ENCODE measurements around the gene CREB3L2.
"Not testable (repeated sequence)": the region's sequence is repeated elsewhere in the genome, so short reads cannot be mapped to it uniquely, and the experiment has no call there.

CREB3L2 gene

GRCh38 chr7:137832382-137832781, 169.5 kb downstream of the CREB3L2 start:
- no peak for DNase-seq

- not testable (repeated sequence) for DNase-seq
Measured at GRCh38 chr7:137831555-137831954, 170.3 kb downstream of the CREB3L2 start.

- no peak for DNase-seq
Measured at GRCh38 chr7:137829337-137829992, 172.4 kb downstream of the CREB3L2 start.

GRCh38 chr7:137828456-137828855, 173.4 kb downstream of the CREB3L2 start:
- DNase-seq = no peak

- no peak for DNase-seq
Measured at GRCh38 chr7:137825489-137825888, 176.4 kb downstream of the CREB3L2 start.

Data from right forelimb (tissue), 1 donor.